Nephron progenitor cell (in vitro differentiated cells): ENCODE measurements around the gene CNGB1.

Experiments
- DNase-seq: peaks from one replicate; pipeline ENCODE4 v3.0.0; 2021
- H3K27ac Mint-ChIP-seq: 2 replicates; pipeline ENCODE4 v1.8.0; 2021; ENCODE audit warnings: mild to moderate bottlenecking, moderate library complexity, mixed read lengths
- H3K27me3 Mint-ChIP-seq: 2 replicates; pipeline ENCODE4 v1.8.0; 2021; ENCODE audit warnings: mild to moderate bottlenecking, low read depth, mixed read lengths; ENCODE audit not compliant: poor library complexity
- H3K36me3 Mint-ChIP-seq: 2 replicates; pipeline ENCODE4 v1.8.0; 2021; ENCODE audit warnings: low read depth, mixed read lengths
- H3K4me1 Mint-ChIP-seq: 2 replicates; pipeline ENCODE4 v1.8.0; 2021; ENCODE audit warnings: mixed read lengths
- H3K4me3 Mint-ChIP-seq: 2 replicates; pipeline ENCODE4 v1.8.0; 2021; ENCODE audit warnings: mild to moderate bottlenecking, moderate library complexity, mixed read lengths
- H3K9me3 Mint-ChIP-seq: 2 replicates; pipeline ENCODE4 v1.8.0; 2021; ENCODE audit warnings: mild to moderate bottlenecking, moderate library complexity, mixed read lengths
- TF ChIP-seq, protein P1 (sequence below): fragments of 200-600 bp; sonication (generic); IDR thresholded peaks from 2 replicates; pipeline ENCODE4 v1.5.0; 2021; ENCODE audit warnings: antibody characterized with exemption

CNGB1 gene

DNA sequence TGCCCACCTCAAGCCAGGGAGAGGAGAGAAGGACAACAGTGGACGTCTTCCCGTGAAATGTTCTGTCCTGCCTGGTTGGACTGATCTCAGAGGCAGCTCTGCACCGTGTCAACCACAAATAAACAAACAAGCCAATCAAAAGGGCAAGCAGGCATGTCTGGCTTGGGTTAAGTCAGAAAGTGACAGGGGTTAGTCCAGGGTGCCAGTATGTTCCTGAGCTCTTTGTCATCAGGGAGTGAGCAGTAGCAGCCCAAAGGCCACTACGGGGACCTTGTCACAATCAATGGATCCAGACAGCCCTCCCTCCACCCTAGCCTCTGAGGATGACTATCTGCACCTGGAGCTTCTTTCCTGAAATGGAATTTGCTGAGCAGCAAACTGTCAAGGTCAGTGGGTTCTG, 35.0 kb downstream of the CNGB1 start:
- Mint-ChIP-seq H3K4me1 (peaks cover 11% of the 10 kb centered on the region), H3K9me3 (peaks cover 3% of the 10 kb centered on the region), H3K27ac (no peak overlapping the region), H3K27me3 (peaks cover 18% of the 10 kb centered on the region), H3K36me3 (no peaks in the 10 kb centered on the region), H3K4me3 (no peak overlapping the region)
- no peak for DNase-seq
- TF ChIP-seq, protein P1, sequence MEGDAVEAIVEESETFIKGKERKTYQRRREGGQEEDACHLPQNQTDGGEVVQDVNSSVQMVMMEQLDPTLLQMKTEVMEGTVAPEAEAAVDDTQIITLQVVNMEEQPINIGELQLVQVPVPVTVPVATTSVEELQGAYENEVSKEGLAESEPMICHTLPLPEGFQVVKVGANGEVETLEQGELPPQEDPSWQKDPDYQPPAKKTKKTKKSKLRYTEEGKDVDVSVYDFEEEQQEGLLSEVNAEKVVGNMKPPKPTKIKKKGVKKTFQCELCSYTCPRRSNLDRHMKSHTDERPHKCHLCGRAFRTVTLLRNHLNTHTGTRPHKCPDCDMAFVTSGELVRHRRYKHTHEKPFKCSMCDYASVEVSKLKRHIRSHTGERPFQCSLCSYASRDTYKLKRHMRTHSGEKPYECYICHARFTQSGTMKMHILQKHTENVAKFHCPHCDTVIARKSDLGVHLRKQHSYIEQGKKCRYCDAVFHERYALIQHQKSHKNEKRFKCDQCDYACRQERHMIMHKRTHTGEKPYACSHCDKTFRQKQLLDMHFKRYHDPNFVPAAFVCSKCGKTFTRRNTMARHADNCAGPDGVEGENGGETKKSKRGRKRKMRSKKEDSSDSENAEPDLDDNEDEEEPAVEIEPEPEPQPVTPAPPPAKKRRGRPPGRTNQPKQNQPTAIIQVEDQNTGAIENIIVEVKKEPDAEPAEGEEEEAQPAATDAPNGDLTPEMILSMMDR = no peak

DNA sequence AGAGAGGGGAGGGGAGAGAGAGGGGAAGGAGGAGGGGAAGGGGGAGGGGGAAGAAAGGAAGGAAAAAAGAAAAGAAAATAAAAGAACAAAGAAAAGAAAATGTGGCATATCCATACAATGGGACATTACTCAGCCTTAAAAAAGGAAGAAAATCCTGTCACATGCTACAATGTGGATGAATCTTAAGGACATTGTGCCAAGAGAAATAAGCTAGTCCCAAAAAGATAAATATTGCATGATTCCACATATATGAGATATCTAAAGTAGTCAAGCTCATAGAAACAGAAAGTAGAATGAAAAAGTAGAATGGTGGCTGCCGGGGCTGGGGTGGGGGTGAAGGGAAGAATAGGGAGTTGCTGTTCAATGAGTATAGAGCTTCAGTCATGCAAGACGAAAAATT, 40.4 kb downstream of the CNGB1 start:
- Mint-ChIP-seq H3K27me3 (peaks cover 14% of the 10 kb centered on the region), H3K36me3 (no peaks in the 10 kb centered on the region), H3K27ac (no peak overlapping the region), H3K4me1 (no peaks in the 10 kb centered on the region), H3K4me3 (no peak overlapping the region), H3K9me3 (peaks cover 19% of the 10 kb centered on the region)
- no peak for DNase-seq
- TF ChIP-seq, protein P1 = no peak

DNA sequence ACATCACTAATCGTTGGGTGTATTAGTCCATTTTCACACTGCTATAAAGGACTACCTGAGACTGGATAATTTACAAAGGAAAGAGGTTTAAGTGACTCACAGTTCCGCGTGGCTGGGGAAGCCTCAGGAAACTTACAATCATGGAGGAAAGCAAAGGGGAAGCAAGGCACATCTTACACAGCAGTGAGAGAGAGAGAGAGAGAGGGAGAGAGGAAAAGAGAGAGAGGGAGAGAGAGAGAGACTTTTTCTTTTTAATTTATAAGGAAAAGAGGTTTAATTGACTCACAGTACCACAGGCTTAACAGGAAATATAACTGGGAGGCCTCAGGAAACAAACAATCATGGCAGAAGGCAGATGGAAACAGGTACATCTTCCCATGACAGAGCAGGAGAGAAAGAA, 41.7 kb downstream of the CNGB1 start:
- H3K4me3 Mint-ChIP-seq = no peak overlapping the region
- H3K27ac Mint-ChIP-seq = no peak overlapping the region
- no peaks in the 10 kb centered on the region for H3K36me3 Mint-ChIP-seq
- DNase-seq = no peak
- TF ChIP-seq, protein P1 = no peak
- H3K4me1 Mint-ChIP-seq = no peaks in the 10 kb centered on the region
- H3K9me3 Mint-ChIP-seq = peaks cover 19% of the 10 kb centered on the region
- peaks cover 13% of the 10 kb centered on the region for H3K27me3 Mint-ChIP-seq

DNA sequence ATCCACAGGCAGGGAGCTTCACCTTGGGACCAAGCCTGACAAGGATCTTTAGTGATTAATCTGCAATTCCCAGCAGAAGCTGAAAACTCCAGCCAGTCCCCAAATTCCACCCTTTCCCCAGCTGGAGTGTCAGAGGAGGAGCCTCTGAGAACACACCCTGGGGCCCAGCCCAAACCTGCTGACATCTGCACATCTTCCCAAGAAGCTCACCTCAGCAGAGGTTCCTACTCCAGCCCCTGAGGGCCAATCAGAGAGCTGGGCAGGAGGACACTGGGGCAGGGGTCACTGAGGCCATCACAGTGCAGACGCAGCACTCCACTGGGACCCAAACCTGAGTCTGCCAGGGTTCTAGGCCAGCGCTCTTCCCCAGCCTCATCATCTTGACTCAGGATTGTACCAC, 44.9 kb downstream of the CNGB1 start:
- DNase-seq = no peak
- no peaks in the 10 kb centered on the region for H3K4me1 Mint-ChIP-seq
- H3K27ac Mint-ChIP-seq = no peak overlapping the region
- peaks cover 20% of the 10 kb centered on the region for H3K27me3 Mint-ChIP-seq
- no peak overlapping the region for H3K4me3 Mint-ChIP-seq
- H3K9me3 Mint-ChIP-seq = peaks cover 15% of the 10 kb centered on the region
- H3K36me3 Mint-ChIP-seq = no peaks in the 10 kb centered on the region
- TF ChIP-seq, protein P1 = no peak

DNA sequence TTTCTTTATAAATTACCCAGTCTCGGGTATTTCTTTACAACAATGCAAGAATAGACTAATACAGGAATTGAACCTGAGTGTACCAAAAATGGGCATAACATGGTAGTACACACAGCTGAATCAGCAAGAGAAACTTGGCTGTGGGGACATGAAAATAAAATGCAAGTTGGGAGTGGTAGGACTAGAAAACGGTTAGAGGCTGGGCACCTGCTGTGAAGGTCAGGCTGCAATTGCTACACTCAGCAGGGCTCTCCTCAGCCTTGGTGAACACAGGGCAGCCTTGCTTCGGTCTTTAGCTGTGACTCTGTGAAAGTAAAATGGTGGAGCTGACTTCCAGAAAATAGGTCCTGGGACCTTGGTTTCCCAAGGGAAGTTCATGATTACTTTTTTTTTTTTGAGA, 45.6 kb downstream of the CNGB1 start:
- TF ChIP-seq, protein P1 = no peak
- Mint-ChIP-seq H3K27ac (no peak overlapping the region), H3K27me3 (peaks cover 20% of the 10 kb centered on the region), H3K36me3 (no peaks in the 10 kb centered on the region), H3K4me1 (no peaks in the 10 kb centered on the region), H3K9me3 (peaks cover 10% of the 10 kb centered on the region), H3K4me3 (no peak overlapping the region)
- no peak for DNase-seq

DNA sequence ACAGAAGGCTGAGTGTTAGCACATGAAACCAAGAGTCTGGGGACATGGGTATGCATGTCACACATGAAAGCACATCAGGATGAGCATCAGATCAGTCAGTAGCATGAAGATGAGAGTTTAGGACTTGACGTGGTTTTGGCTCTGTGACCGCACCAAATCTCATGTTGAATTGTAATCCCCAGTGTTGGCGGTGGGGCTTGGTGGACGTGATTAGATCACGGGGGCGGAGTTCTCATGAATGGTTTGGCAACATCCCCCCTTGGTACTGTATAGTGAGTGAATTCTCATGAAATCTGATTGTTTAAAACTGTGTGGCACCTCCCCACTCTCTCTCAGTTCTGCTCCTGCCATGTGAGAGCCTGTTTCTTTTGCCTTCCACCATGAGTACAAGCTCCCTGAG, 46.4 kb downstream of the CNGB1 start:
- Mint-ChIP-seq H3K4me1 (no peaks in the 10 kb centered on the region), H3K36me3 (no peaks in the 10 kb centered on the region), H3K9me3 (peaks cover 5% of the 10 kb centered on the region), H3K4me3 (no peak overlapping the region), H3K27ac (no peak overlapping the region), H3K27me3 (peaks cover 21% of the 10 kb centered on the region)
- TF ChIP-seq, protein P1 = no peak
- DNase-seq = no peak
